HCT116 (cell line): ENCODE results near the gene NDOR1. TPM values are rescaled to one million over a fixed set of nuclear protein-coding genes. Genes with fewer than 3 reads are reported as not detected.

Source experiments
- ATAC-seq: fragments of 200-7000 bp; cut with Tn5 transposase; 2 replicates; pipeline ENCODE4 v1.9.1; 2020; ENCODE audit warnings: mild to moderate bottlenecking, moderate library complexity
- BruUV-seq: library from RNA; stranded (reverse); fragments of 400-500 nt; replicated peaks from 2 replicates; lab custom pipeline; 2021; lab: Mats Ljungman, UMichigan
- CTCF ChIA-PET: fragments of 300-600 bp; sonication (Branson Sonifier 250); formaldehyde crosslinking; loops from one replicate; lab custom pipeline; 2021; ENCODE audit warnings: antibody characterized with exemption; lab: Charles Lee
- POLR2A ChIA-PET: fragments of 300-600, 350-600 bp; sonication (Branson Sonifier 250); formaldehyde crosslinking; loops from one replicate; lab custom pipeline; 2021; ENCODE audit warnings: antibody characterized with exemption; lab: Charles Lee
- RAD21 ChIA-PET, 2 experiments: fragments of 300-600 bp; sonication (Branson Sonifier 250); formaldehyde crosslinking; loops; one replicate each; lab custom pipeline; 2023; ENCODE audit warnings: low total read pairs in 2 of 2; ENCODE audit not compliant: uncharacterized antibody in 2 of 2, unreplicated experiment in 2 of 2, low non-redundant PET in 1 of 2; lab: Charles Lee
- DNase-seq: peaks from one replicate; pipeline ENCODE4 v3.0.0-alpha.2; 2010; ENCODE audit warnings: low read depth, low spot score
- H2AFZ ChIP-seq: fragments of 200-600 bp; shearing (Covaris generic), sonication (generic); 2 replicates; pipeline ENCODE4 v1.6.1; 2017; ENCODE audit warnings: low read depth, mixed run types, mixed read lengths, antibody characterized with exemption, low read length; ENCODE audit not compliant: poor library complexity, severe bottlenecking
- H3K27ac ChIP-seq: 2 replicates; pipeline ENCODE4 v1.5.1; 2012; ENCODE audit warnings: low read depth, low read length
- H3K27me3 ChIP-seq: fragments of 200-600 bp; sonication (generic); 2 replicates; pipeline ENCODE4 v1.6.1; 2016; ENCODE audit warnings: mixed run types, low read length, mixed read lengths; ENCODE audit not compliant: insufficient read depth
- H3K36me3 ChIP-seq, 2 experiments: fragments of 200-500 bp in 1 of 2; fragments of 200-600 bp in 1 of 2; sonication (Bioruptor generic) in 1 of 2; sonication (generic) in 1 of 2; 2 replicates each; pipeline versions ENCODE4 v1.5.1 to v1.6.1; 2014 to 2016; ENCODE audit warnings: low read length in 2 of 2, inconsistent platforms in 1 of 2, mixed read lengths in 1 of 2, mixed run types in 1 of 2; ENCODE audit not compliant: insufficient read depth in 2 of 2, control insufficient read depth in 1 of 2
- H3K4me1 ChIP-seq, 2 experiments: fragments of 200-600 bp in 1 of 2; sonication (generic) in 1 of 2; 2 replicates each; pipeline versions ENCODE4 v1.5.1 to v1.6.1; 2012 to 2017; ENCODE audit warnings: low read length in 2 of 2, inconsistent platforms in 1 of 2, mild to moderate bottlenecking in 1 of 2, mixed read lengths in 1 of 2, mixed run types in 1 of 2, moderate library complexity in 1 of 2; ENCODE audit not compliant: insufficient read depth in 2 of 2, control insufficient read depth in 1 of 2
- H3K4me2 ChIP-seq: fragments of 200-600 bp; sonication (generic); 2 replicates; pipeline ENCODE4 v1.6.1; 2017; ENCODE audit warnings: mixed run types, low read length, mixed read lengths
- H3K4me3 ChIP-seq, 2 experiments: fragments of 200-600 bp in 1 of 2; sonication (generic) in 1 of 2; replicated peaks in 1 of 2; 2 replicates each; pipeline ENCODE4 v1.5.1; 2011 to 2016; ENCODE audit warnings: low read length in 2 of 2, control low read depth in 1 of 2, low read depth in 1 of 2, mild to moderate bottlenecking in 1 of 2, mixed read lengths in 1 of 2, mixed run types in 1 of 2
- H3K79me2 ChIP-seq: fragments of 200-600 bp; sonication (generic); 2 replicates; pipeline ENCODE4 v1.6.1; 2017; ENCODE audit warnings: mild to moderate bottlenecking, mixed run types, low read length, moderate library complexity, mixed read lengths; ENCODE audit not compliant: insufficient read depth
- H3K9ac ChIP-seq: fragments of 200-600 bp; sonication (generic); 2 replicates; pipeline ENCODE4 v1.6.1; 2016; ENCODE audit warnings: low read length, mixed read lengths
- H3K9me2 ChIP-seq: fragments of 200-600 bp; sonication (generic), shearing (Covaris generic); 2 replicates; pipeline ENCODE4 v1.6.1; 2017; ENCODE audit warnings: mixed run types, mild to moderate bottlenecking, moderate library complexity; ENCODE audit not compliant: insufficient read depth
- H3K9me3 ChIP-seq, 2 experiments: fragments of 200-500 bp in 1 of 2; fragments of 200-600 bp in 1 of 2; sonication (Bioruptor generic) in 1 of 2; sonication (generic) in 1 of 2; 2 replicates each; pipeline ENCODE4 v1.6.1; 2014 to 2017; ENCODE audit warnings: low read length in 2 of 2, mixed read lengths in 2 of 2, inconsistent platforms in 1 of 2, low read depth in 1 of 2, mild to moderate bottlenecking in 1 of 2, mixed run types in 1 of 2, moderate library complexity in 1 of 2; ENCODE audit not compliant: control insufficient read depth in 1 of 2, insufficient read depth in 1 of 2
- H4K20me1 ChIP-seq: fragments of 200-600 bp; sonication (generic), shearing (Covaris generic); 2 replicates; pipeline ENCODE4 v1.6.1; 2017; ENCODE audit warnings: mixed run types, mild to moderate bottlenecking, moderate library complexity; ENCODE audit not compliant: insufficient read depth
- EGR1 ChIP-seq: IDR thresholded peaks from 2 replicates; pipeline ENCODE4 v1.6.1; 2012; ENCODE audit warnings: low read depth
- ELF1 ChIP-seq: IDR thresholded peaks from 2 replicates; pipeline ENCODE4 v1.6.1; 2012; ENCODE audit warnings: low read depth, borderline replicate concordance
- EZH2phosphoT487 ChIP-seq: fragments of 200-600 bp; IDR thresholded peaks from 2 replicates; pipeline ENCODE4 v1.6.1; 2018; ENCODE audit warnings: antibody characterized with exemption, borderline replicate concordance
- POLR2A ChIP-seq: IDR thresholded peaks from 2 replicates; pipeline ENCODE4 v1.7.0; 2011; ENCODE audit warnings: borderline replicate concordance; ENCODE audit not compliant: insufficient read depth, insufficient read length; ENCODE audit errors: extremely low read depth
- RAD21 ChIP-seq: IDR thresholded peaks from 2 replicates; pipeline ENCODE4 v1.6.1; 2012; ENCODE audit warnings: low read depth, mild to moderate bottlenecking
- TCF7L2 ChIP-seq: IDR thresholded peaks from 2 replicates; pipeline ENCODE4 v1.7.0; 2011; ENCODE audit warnings: borderline replicate concordance, inconsistent platforms; ENCODE audit not compliant: insufficient read depth, insufficient read length; ENCODE audit errors: extremely low read depth
- ZNF274 ChIP-seq: fragments of 200-500 bp; sonication (Bioruptor generic); IDR thresholded peaks from 2 replicates; pipeline ENCODE4 v1.6.1; 2014; ENCODE audit warnings: mild to moderate bottlenecking, low read depth, low read length, inconsistent platforms
- intact Hi-C: fragments of 100-400 bp; cut with micrococcal nuclease; formaldehyde crosslinking; loops from 2 replicates; pipeline ENCODE4 v1.10.0; 2022
- total RNA-seq: library from RNA; stranded (reverse); gene quantifications from one replicate; pipeline ENCODE4 v1.2.1, GENCODE V29; 2021; ENCODE audit not compliant: unreplicated experiment
- TF ChIP-seq, protein P1 (sequence below): IDR thresholded peaks from 2 replicates; pipeline ENCODE4 v1.6.1; 2012
- TF ChIP-seq, protein P2 (sequence below), 3 experiments: fragments of 200-600 bp in 1 of 3; sonication (generic) in 1 of 3; IDR thresholded peaks in 2 of 3; conservative IDR thresholded peaks in 1 of 3; 2 replicates each; pipeline ENCODE4 v1.5.1; 2012 to 2017; ENCODE audit warnings: low read depth in 2 of 3, low read length in 2 of 3, antibody characterized with exemption in 1 of 3, borderline replicate concordance in 1 of 3, control low read depth in 1 of 3, mild to moderate bottlenecking in 1 of 3, mixed read lengths in 1 of 3, mixed run types in 1 of 3, moderate library complexity in 1 of 3; ENCODE audit not compliant: insufficient read depth in 1 of 3

Gene NDOR1
- total RNA-seq, 1 experiment from 2014 or later = 28.4 TPM

DNA sequence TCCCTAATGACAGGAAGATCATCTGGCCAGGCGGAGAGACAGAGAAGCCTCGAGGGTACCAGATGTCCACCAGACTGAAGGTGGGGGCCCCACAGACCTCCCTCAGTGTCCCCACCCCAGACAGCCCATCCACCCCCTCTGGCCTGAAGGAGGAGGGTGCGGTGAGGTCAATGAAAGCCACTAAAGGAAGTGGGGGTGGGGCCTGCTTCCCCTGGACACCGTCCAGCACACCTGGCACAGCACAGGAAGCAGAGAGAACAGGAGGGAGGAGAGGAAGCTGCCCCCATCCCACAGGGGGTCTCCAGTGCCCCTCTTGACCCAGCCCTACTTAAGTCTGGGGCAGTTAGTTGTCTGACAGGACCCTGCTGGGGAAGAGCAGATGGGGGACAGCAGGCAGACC is 46.9 kb upstream of the NDOR1 start (continued):
- TF ChIP-seq TCF7L2 (no peak), ELF1 (no peak), ZNF274 (no peak), EZH2phosphoT487 (no peak), POLR2A (no peak)
- TF ChIP-seq, protein P1, sequence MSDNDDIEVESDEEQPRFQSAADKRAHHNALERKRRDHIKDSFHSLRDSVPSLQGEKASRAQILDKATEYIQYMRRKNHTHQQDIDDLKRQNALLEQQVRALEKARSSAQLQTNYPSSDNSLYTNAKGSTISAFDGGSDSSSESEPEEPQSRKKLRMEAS = no peak

DNA sequence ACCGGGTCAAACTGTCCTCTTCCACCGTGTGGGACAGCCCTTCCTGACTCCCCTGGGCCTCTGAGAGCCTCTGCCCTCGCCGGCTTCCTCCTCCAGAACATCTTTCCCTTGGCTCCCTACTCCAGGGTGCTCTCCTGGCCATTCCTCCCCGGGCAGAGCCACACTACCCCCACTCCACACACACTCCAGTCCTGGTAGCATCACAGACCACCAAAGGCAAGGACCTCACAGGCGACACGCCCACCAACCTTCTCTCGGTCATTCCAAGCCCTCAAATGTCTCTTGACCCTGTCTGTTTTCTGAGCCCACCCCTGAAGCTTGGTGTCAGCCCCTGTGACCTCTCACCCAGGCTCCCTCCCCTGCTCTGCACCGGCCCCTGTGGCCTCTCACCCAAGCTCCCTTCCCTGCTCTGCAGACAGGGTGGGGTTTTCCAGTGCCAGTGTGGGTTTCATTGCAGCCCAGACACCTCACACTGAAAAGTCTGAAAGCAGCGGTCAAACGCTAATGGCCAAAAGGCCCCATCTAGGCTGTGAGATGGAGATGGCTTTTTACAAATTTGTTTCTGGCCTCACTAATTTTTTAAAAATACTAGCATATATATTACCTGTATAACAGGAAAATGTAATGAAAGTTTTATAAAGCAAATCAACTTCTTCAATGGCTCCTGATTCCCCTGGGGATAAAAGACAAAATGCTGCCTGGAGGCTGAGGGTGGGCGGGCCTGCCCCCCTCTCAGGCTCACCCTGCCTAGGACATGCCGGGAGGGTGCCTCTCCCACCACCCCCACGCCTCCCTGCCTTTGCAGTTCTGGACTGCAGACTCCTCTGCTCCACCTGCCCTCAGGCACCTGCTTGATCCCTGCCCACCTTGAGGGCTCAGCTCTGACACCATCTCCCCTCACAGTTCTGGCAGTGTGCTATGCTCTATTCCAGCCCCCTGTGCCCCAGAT is 46.1 kb upstream of the NDOR1 start:
- no peaks in the 10 kb centered on the region for H3K79me2 ChIP-seq
- ChIA-PET RAD21 (no interaction called here), CTCF (no interaction called here), POLR2A (no interaction called here)
- no peaks in the 10 kb centered on the region for H3K36me3 ChIP-seq
- no peaks in the 10 kb centered on the region for H3K27me3 ChIP-seq
- H3K4me1 ChIP-seq = peaks cover 7 to 53% of the 10 kb centered on the region in 2 experiments; a peak in 3 of 4 replicates
- no peaks in the 10 kb centered on the region for H4K20me1 ChIP-seq
- no peak overlapping the region for H2AFZ ChIP-seq
- no peak overlapping the region for H3K4me3 ChIP-seq
- ATAC-seq (no peak), DNase-seq (no peak)
- BruUV-seq = no TSS peak
- H3K9me3 ChIP-seq = no peaks in the 10 kb centered on the region
- no peak overlapping the region for H3K9ac ChIP-seq
- H3K4me2 ChIP-seq = no peak overlapping the region
- intact Hi-C loops = no loop called here
- H3K27ac ChIP-seq = no peak overlapping the region; the same call in 1 of the 2 replicates
- no peaks in the 10 kb centered on the region for H3K9me2 ChIP-seq
- TF ChIP-seq, protein P2, sequence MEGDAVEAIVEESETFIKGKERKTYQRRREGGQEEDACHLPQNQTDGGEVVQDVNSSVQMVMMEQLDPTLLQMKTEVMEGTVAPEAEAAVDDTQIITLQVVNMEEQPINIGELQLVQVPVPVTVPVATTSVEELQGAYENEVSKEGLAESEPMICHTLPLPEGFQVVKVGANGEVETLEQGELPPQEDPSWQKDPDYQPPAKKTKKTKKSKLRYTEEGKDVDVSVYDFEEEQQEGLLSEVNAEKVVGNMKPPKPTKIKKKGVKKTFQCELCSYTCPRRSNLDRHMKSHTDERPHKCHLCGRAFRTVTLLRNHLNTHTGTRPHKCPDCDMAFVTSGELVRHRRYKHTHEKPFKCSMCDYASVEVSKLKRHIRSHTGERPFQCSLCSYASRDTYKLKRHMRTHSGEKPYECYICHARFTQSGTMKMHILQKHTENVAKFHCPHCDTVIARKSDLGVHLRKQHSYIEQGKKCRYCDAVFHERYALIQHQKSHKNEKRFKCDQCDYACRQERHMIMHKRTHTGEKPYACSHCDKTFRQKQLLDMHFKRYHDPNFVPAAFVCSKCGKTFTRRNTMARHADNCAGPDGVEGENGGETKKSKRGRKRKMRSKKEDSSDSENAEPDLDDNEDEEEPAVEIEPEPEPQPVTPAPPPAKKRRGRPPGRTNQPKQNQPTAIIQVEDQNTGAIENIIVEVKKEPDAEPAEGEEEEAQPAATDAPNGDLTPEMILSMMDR (IDR thresholded peaks at IDR 0.05 in 2 of 3, conservative IDR thresholded peaks at IDR 0.05 in 1 of 3; ENCODE audit: borderline replicate concordance in 1 of 3, insufficient read depth in 1 of 3, low read depth in 2 of 3, low read length in 2 of 3) = no peak
- TF ChIP-seq EGR1 (no peak), RAD21 (no peak)
